IMR-90 (cell line): Measurements from ENCODE around the gene LRFN4. TPM values are rescaled to one million over a fixed set of nuclear protein-coding genes. Genes with fewer than 3 reads are reported as not detected.

ENCODE experiments used
- ATAC-seq: fragments of 200-7000 bp; cut with Tn5 transposase; 2 replicates; pipeline ENCODE4 v1.9.1; 2020; ENCODE audit warnings: low read depth, mild to moderate bottlenecking, moderate library complexity
- BruUV-seq: library from RNA; stranded (reverse); fragments of 400-500 nt; replicated peaks from 2 replicates; lab custom pipeline; 2021; lab: Mats Ljungman, UMichigan
- CTCF ChIA-PET: fragments of 300-600 bp; formaldehyde crosslinking; extraction: SDS; loops from one replicate; lab custom pipeline; 2021; ENCODE audit warnings: antibody characterized with exemption; lab: Yijun Ruan, JAX
- POLR2A ChIA-PET: fragments of 300-600 bp; sonication (Branson Sonifier 250); formaldehyde crosslinking; loops from one replicate; lab custom pipeline; 2022; ENCODE audit warnings: antibody characterized with exemption; ENCODE audit not compliant: unreplicated experiment; lab: Charles Lee
- DNase-seq: peaks from one replicate; pipeline ENCODE4 v3.0.0; 2013
- H2AFZ ChIP-seq: replicated peaks from 2 replicates; pipeline ENCODE3; 2013; ENCODE audit warnings: low read length, mild to moderate bottlenecking; ENCODE audit not compliant: poor library complexity
- H2AK5ac ChIP-seq: 2 replicates; pipeline ENCODE4 v1.6.1; 2013; ENCODE audit warnings: low read depth, low read length, inconsistent platforms
- H2AK9ac ChIP-seq: replicated peaks from 2 replicates; pipeline ENCODE3; 2013; ENCODE audit warnings: mild to moderate bottlenecking, low read depth, low read length, moderate library complexity; ENCODE audit not compliant: poor library complexity
- H2BK120ac ChIP-seq: 2 replicates; pipeline ENCODE4 v1.6.1; 2013; ENCODE audit warnings: low read depth, low read length, inconsistent platforms
- H2BK15ac ChIP-seq: 3 replicates; pipeline ENCODE4 v1.6.1; 2013; ENCODE audit warnings: low read depth, low read length, inconsistent platforms
- H2BK20ac ChIP-seq: 2 replicates; pipeline ENCODE4 v1.6.1; 2013; ENCODE audit warnings: low read depth, mild to moderate bottlenecking, inconsistent platforms, low read length, moderate library complexity
- H2BK5ac ChIP-seq: 2 replicates; pipeline ENCODE4 v1.6.1; 2013; ENCODE audit warnings: mild to moderate bottlenecking, low read depth, low read length, inconsistent platforms; ENCODE audit not compliant: poor library complexity, severe bottlenecking
- H3K14ac ChIP-seq: replicated peaks from 2 replicates; pipeline ENCODE4 v1.6.1; 2013; ENCODE audit warnings: low read depth, low read length, inconsistent platforms
- H3K18ac ChIP-seq: 2 replicates; pipeline ENCODE4 v1.6.1; 2013; ENCODE audit warnings: low read depth, low read length, control low read depth
- H3K23ac ChIP-seq: 2 replicates; pipeline ENCODE4 v1.6.1; 2013; ENCODE audit warnings: low read depth, low read length, inconsistent platforms
- H3K27ac ChIP-seq: 2 replicates; pipeline ENCODE4 v1.5.1; 2013; ENCODE audit warnings: mild to moderate bottlenecking, control low read depth, low read length; ENCODE audit not compliant: insufficient read depth
- H3K27me3 ChIP-seq: 2 replicates; pipeline ENCODE4 v1.6.1; 2013; ENCODE audit warnings: low read length; ENCODE audit not compliant: control insufficient read depth, insufficient read depth
- H3K36me3 ChIP-seq: 2 replicates; pipeline ENCODE4 v1.6.1; 2013; ENCODE audit warnings: low read length, mixed read lengths; ENCODE audit not compliant: control insufficient read depth, insufficient read depth
- H3K4ac ChIP-seq: 2 replicates; pipeline ENCODE4 v1.6.1; 2013; ENCODE audit warnings: low read depth, low read length, inconsistent platforms
- H3K4me1 ChIP-seq: 2 replicates; pipeline ENCODE4 v1.6.1; 2013; ENCODE audit warnings: low read length, mixed read lengths; ENCODE audit not compliant: control insufficient read depth, insufficient read depth
- H3K4me2 ChIP-seq: 2 replicates; pipeline ENCODE4 v1.6.1; 2013; ENCODE audit warnings: low read depth, mild to moderate bottlenecking, control low read depth, low read length, moderate library complexity
- H3K4me3 ChIP-seq: 2 replicates; pipeline ENCODE4 v1.5.1; 2013; ENCODE audit warnings: low read depth, mild to moderate bottlenecking, control low read depth, low read length, moderate library complexity; ENCODE audit not compliant: insufficient read depth
- H3K56ac ChIP-seq: 2 replicates; pipeline ENCODE4 v1.6.1; 2013; ENCODE audit warnings: low read length, inconsistent platforms; ENCODE audit not compliant: insufficient read depth; ENCODE audit errors: extremely low read depth
- H3K79me1 ChIP-seq, 2 experiments: 2 replicates each; pipeline ENCODE4 v1.6.1; 2013; ENCODE audit warnings: low read length in 2 of 2, inconsistent platforms in 1 of 2, low read depth in 1 of 2
- H3K9ac ChIP-seq: 2 replicates; pipeline ENCODE4 v1.6.1; 2013; ENCODE audit warnings: low read depth, low read length, control low read depth
- H3K9me1 ChIP-seq: 2 replicates; pipeline ENCODE4 v1.6.1; 2013; ENCODE audit warnings: low read length, inconsistent platforms; ENCODE audit not compliant: insufficient read depth
- H3K9me3 ChIP-seq: 2 replicates; pipeline ENCODE4 v1.6.1; 2013; ENCODE audit warnings: low read length; ENCODE audit not compliant: control insufficient read depth, insufficient read depth
- H4K20me1 ChIP-seq: 2 replicates; pipeline ENCODE4 v1.6.1; 2013; ENCODE audit warnings: low read length, inconsistent platforms; ENCODE audit not compliant: insufficient read depth
- H4K5ac ChIP-seq: 2 replicates; pipeline ENCODE4 v1.6.1; 2013; ENCODE audit warnings: mild to moderate bottlenecking, low read depth, low read length, control low read depth
- H4K8ac ChIP-seq, 2 experiments: 2 replicates each; pipeline ENCODE4 v1.6.1; 2013; ENCODE audit warnings: low read depth in 2 of 2, low read length in 2 of 2, control low read depth in 1 of 2, inconsistent platforms in 1 of 2
- H4K91ac ChIP-seq: 2 replicates; pipeline ENCODE4 v1.6.1; 2013; ENCODE audit warnings: low read depth, low read length, inconsistent platforms; ENCODE audit not compliant: insufficient read depth
- CEBPB ChIP-seq: IDR thresholded peaks from 2 replicates; pipeline ENCODE4 v1.6.1; 2012; ENCODE audit warnings: low read depth, low read length, improper control_type of control experiment
- CHD1 ChIP-seq: IDR thresholded peaks from 2 replicates; pipeline ENCODE4 v1.6.1; 2012; ENCODE audit warnings: low read depth, low read length, improper control_type of control experiment
- MAFK ChIP-seq: IDR thresholded peaks from 2 replicates; pipeline ENCODE4 v1.6.1; 2012; ENCODE audit warnings: low read depth, low read length, improper control_type of control experiment
- RCOR1 ChIP-seq: IDR thresholded peaks from 2 replicates; pipeline ENCODE4 v1.6.1; 2012; ENCODE audit warnings: mild to moderate bottlenecking, low read length, improper control_type of control experiment; ENCODE audit not compliant: insufficient replicate concordance
- WGBS, 2 experiments: methylation state at CpG; one replicate each; pipeline versions ENCODE4 v1.1.5 to v1.1.7; 2013; ENCODE audit warnings: missing lambda C conversion rate in 2 of 2; ENCODE audit not compliant: insufficient read length in 1 of 2; ENCODE audit errors: extremely low coverage in 2 of 2; 5-methylcytosine and 5-hydroxymethylcytosine counted together
- dilution Hi-C: fragments of 300-500 bp; cut with HindIII; formaldehyde crosslinking; loops from one replicate; pipeline ENCODE4 v1.14.3; 2018; ENCODE audit warnings: low sequenced_read_pairs; ENCODE audit not compliant: unreplicated experiment
- in situ Hi-C: fragments of 300-500 bp; cut with MboI; formaldehyde crosslinking; loops from 3 replicates; pipeline ENCODE4 v1.14.3; 2019; ENCODE audit warnings: low sequenced_read_pairs, inconsistent platforms, mixed read lengths
- intact Hi-C: fragments of 100-400 bp; cut with micrococcal nuclease; formaldehyde crosslinking; loops from 2 replicates; pipeline ENCODE4 v1.10.0; 2022
- polyA plus RNA-seq, 3 experiments: library from polyadenylated mRNA; depleted of rRNA; stranded (reverse); fragments of >200 nt; gene quantifications; 2 replicates each; pipeline ENCODE4 v1.2.3, GENCODE V29; 2012; ENCODE audit warnings: low replicate concordance in 1 of 3
- total RNA-seq: library from RNA; depleted of rRNA; stranded (reverse); fragments of >200 nt; gene quantifications from 2 replicates; pipeline ENCODE4 v1.2.3, GENCODE V29; 2012

LRFN4 gene
- total and polyA plus RNA-seq, 2 of the 4 experiments (the other 2 are of a cell fraction): 6.1 to 18.9 TPM

DNA sequence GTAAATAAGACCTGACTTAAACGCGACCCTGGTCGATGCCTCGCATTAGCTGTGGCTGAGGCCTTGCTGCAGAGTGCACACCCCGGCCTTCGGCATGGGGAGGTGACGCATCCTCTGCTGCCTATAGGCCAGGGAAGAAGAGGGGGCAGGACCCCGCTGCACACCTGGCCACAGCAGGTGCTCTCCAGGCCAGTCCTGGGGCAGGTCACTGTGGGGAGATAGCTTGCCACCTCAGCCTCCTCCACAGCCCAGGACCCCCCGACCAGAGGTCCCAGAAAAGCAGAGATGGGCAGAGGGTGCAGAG, 12.7 kb downstream of the LRFN4 start:
- H3K27ac ChIP-seq: no peak overlapping the region
- no peaks in the 10 kb centered on the region for H3K9me3 ChIP-seq
- no peak overlapping the region for H3K23ac ChIP-seq
- H3K18ac ChIP-seq: no peak overlapping the region
- no peak overlapping the region for H2AK9ac ChIP-seq
- peaks cover 2% of the 10 kb centered on the region; the same call in 1 of the 2 replicates for H3K4me1 ChIP-seq
- no peak overlapping the region for H4K91ac ChIP-seq
- H2BK120ac ChIP-seq: no peak overlapping the region
- dilution Hi-C loops: no loop called here
- peaks cover 47% of the 10 kb centered on the region; the same call in 1 of the 2 replicates for H3K36me3 ChIP-seq
- no peak overlapping the region for H2AFZ ChIP-seq
- H2BK5ac ChIP-seq: no peak overlapping the region
- BruUV-seq: no TSS peak
- ChIA-PET POLR2A (no interaction called here), CTCF (no interaction called here)
- intact Hi-C loops: no loop called here
- no peak overlapping the region for H2AK5ac ChIP-seq
- no peak overlapping the region for H2BK20ac ChIP-seq
- ATAC-seq (no peak), DNase-seq (no peak)
- in situ Hi-C loops: no loop called here
- no peak overlapping the region for H3K4me2 ChIP-seq
- H4K20me1 ChIP-seq: no peaks in the 10 kb centered on the region
- no peak overlapping the region for H2BK15ac ChIP-seq
- no peaks in the 10 kb centered on the region for H3K27me3 ChIP-seq
- no peaks in the 10 kb centered on the region for H3K79me1 ChIP-seq
- H3K9me1 ChIP-seq: no peaks in the 10 kb centered on the region
- H3K4me3 ChIP-seq: no peak overlapping the region
- no peak overlapping the region for H4K8ac ChIP-seq
- no peak overlapping the region for H3K9ac ChIP-seq
- no peak overlapping the region for H4K5ac ChIP-seq
- no peak for TF ChIP-seq CEBPB
- no peak for TF ChIP-seq MAFK
- TF ChIP-seq RCOR1: no peak
- no peak for TF ChIP-seq CHD1
- H3K14ac ChIP-seq: no peak overlapping the region
- H3K56ac ChIP-seq: no peak overlapping the region
- no CpG with 5 or more reads among the region's 9 CpGs for WGBS, 2 experiments
- no peak overlapping the region for H3K4ac ChIP-seq
